Erythroblast (primary cell): ENCODE measurements around the gene SESN1.

ENCODE experiments used
- GATA1 ChIP-seq: IDR thresholded peaks from 2 replicates; pipeline ENCODE4 v1.6.1; 2011; ENCODE audit warnings: low read depth, mild to moderate bottlenecking, control low read depth, low read length, moderate library complexity
- POLR2A ChIP-seq: IDR thresholded peaks from 2 replicates; pipeline ENCODE4 v1.6.1; 2011; ENCODE audit warnings: mild to moderate bottlenecking, low read length

- TF ChIP-seq POLR2A (no peak), GATA1 (no peak)
Measured at GRCh38 chr6:109104512-109104911, 9.9 kb upstream of the SESN1 start.
